Neural cell (in vitro differentiated cells): ENCODE measurements around the gene WDSUB1.

Experiments
- EP300 ChIP-seq: fragments of 450-650 bp; conservative IDR thresholded peaks from 2 replicates; pipeline ENCODE4 v1.6.1; 2014; ENCODE audit warnings: antibody characterized with exemption, mild to moderate bottlenecking, moderate library complexity; ENCODE audit not compliant: poor library complexity, severe bottlenecking
- EZH2 ChIP-seq: fragments of 200-600, 300-800 bp; shearing (Covaris generic), sonication (generic); IDR thresholded peaks from 2 replicates; pipeline ENCODE4 v1.6.1; 2014; ENCODE audit warnings: antibody characterized with exemption, low read length, borderline replicate concordance, mild to moderate bottlenecking; ENCODE audit not compliant: insufficient read depth, poor library complexity, severe bottlenecking
- POLR2AphosphoS5 ChIP-seq: IDR thresholded peaks from 2 replicates; pipeline ENCODE4 v1.6.1; 2012
- RAD21 ChIP-seq: fragments of 450-650 bp; conservative IDR thresholded peaks from 2 replicates; pipeline ENCODE4 v1.6.1; 2014; ENCODE audit warnings: antibody characterized with exemption, mild to moderate bottlenecking, moderate library complexity
- SMC3 ChIP-seq: fragments of 450-650 bp; conservative IDR thresholded peaks from 2 replicates; pipeline ENCODE4 v1.6.1; 2014; ENCODE audit warnings: antibody characterized with exemption, mild to moderate bottlenecking, moderate library complexity; ENCODE audit not compliant: poor library complexity
- TAF1 ChIP-seq: IDR thresholded peaks from 2 replicates; pipeline ENCODE4 v1.6.1; 2012; ENCODE audit warnings: low read depth
- TF ChIP-seq, protein P1 (sequence below): fragments of 450-650 bp; IDR thresholded peaks from 2 replicates; pipeline ENCODE4 v1.5.1; 2014; ENCODE audit warnings: antibody characterized with exemption, mild to moderate bottlenecking, moderate library complexity; ENCODE audit not compliant: poor library complexity, severe bottlenecking
- TF ChIP-seq, protein P2 (sequence below): IDR thresholded peaks from 2 replicates; pipeline ENCODE4 v1.6.1; 2012; ENCODE audit warnings: borderline replicate concordance

DNA sequence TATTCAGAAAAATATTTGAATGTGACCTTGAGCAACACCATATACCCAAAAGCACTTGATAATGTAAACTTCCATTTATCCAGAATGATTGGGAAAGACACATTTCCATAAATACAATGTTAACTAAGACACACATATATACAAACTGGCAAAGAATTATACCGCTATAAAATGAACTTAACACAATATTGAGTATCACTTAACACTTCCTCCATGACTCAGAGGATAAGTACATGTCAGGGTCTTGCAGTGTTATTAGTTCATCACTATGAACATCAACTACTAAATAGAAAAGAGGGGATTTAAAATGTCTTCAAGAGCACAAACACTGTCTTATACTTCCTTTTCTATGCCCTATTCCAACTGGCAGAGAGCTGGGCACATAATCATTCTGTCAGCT, 18.6 kb downstream of the WDSUB1 start:
- TF ChIP-seq SMC3 (no peak), EZH2 (no peak), EP300 (no peak), RAD21 (no peak), TAF1 (no peak), POLR2AphosphoS5 (no peak)
- TF ChIP-seq, protein P1, sequence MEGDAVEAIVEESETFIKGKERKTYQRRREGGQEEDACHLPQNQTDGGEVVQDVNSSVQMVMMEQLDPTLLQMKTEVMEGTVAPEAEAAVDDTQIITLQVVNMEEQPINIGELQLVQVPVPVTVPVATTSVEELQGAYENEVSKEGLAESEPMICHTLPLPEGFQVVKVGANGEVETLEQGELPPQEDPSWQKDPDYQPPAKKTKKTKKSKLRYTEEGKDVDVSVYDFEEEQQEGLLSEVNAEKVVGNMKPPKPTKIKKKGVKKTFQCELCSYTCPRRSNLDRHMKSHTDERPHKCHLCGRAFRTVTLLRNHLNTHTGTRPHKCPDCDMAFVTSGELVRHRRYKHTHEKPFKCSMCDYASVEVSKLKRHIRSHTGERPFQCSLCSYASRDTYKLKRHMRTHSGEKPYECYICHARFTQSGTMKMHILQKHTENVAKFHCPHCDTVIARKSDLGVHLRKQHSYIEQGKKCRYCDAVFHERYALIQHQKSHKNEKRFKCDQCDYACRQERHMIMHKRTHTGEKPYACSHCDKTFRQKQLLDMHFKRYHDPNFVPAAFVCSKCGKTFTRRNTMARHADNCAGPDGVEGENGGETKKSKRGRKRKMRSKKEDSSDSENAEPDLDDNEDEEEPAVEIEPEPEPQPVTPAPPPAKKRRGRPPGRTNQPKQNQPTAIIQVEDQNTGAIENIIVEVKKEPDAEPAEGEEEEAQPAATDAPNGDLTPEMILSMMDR = no peak
- TF ChIP-seq, protein P2, sequence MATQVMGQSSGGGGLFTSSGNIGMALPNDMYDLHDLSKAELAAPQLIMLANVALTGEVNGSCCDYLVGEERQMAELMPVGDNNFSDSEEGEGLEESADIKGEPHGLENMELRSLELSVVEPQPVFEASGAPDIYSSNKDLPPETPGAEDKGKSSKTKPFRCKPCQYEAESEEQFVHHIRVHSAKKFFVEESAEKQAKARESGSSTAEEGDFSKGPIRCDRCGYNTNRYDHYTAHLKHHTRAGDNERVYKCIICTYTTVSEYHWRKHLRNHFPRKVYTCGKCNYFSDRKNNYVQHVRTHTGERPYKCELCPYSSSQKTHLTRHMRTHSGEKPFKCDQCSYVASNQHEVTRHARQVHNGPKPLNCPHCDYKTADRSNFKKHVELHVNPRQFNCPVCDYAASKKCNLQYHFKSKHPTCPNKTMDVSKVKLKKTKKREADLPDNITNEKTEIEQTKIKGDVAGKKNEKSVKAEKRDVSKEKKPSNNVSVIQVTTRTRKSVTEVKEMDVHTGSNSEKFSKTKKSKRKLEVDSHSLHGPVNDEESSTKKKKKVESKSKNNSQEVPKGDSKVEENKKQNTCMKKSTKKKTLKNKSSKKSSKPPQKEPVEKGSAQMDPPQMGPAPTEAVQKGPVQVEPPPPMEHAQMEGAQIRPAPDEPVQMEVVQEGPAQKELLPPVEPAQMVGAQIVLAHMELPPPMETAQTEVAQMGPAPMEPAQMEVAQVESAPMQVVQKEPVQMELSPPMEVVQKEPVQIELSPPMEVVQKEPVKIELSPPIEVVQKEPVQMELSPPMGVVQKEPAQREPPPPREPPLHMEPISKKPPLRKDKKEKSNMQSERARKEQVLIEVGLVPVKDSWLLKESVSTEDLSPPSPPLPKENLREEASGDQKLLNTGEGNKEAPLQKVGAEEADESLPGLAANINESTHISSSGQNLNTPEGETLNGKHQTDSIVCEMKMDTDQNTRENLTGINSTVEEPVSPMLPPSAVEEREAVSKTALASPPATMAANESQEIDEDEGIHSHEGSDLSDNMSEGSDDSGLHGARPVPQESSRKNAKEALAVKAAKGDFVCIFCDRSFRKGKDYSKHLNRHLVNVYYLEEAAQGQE = no peak
